ENCODE results near the gene UBE2J2.

UBE2J2 gene

GRCh38 chr1:1259951-1260600 lies 13.6 kb downstream of the UBE2J2 start:
- no peak overlapping the region for H3K4me2 ChIP-seq (ENCODE audit: low read length)
- no peaks in the 10 kb centered on the region for H3K27me3 ChIP-seq (ENCODE audit: low read depth, low read length)
- peaks cover 14% of the 10 kb centered on the region; the same call in 1 of the 2 replicates for H3K79me2 ChIP-seq (ENCODE audit: low read length)
- H2AFZ ChIP-seq (ENCODE audit: low read depth, low read length) = no peak overlapping the region
- no peak for TF ChIP-seq EZH2phosphoT487 (IDR thresholded peaks at IDR 0.05; ENCODE audit: low read depth)
- peaks cover 12% of the 10 kb centered on the region for H4K20me1 ChIP-seq (ENCODE audit: insufficient read depth, low read length)
- H3K36me3 ChIP-seq (replicated peaks; ENCODE audit: low read depth, low read length) = peaks cover 45% of the 10 kb centered on the region
- no peak overlapping the region for H3K9ac ChIP-seq (ENCODE audit: low read length)
- no peak overlapping the region for H3K4me3 ChIP-seq (ENCODE audit: low read length)
- no peak overlapping the region for H3K27ac ChIP-seq (ENCODE audit: low read length)
- H3K9me3 ChIP-seq (ENCODE audit: insufficient read depth, low read length) = no peaks in the 10 kb centered on the region
- peaks cover 9% of the 10 kb centered on the region; the same call in 1 of the 2 replicates for H3K4me1 ChIP-seq (ENCODE audit: low read length)

GRCh38 chr1:1259540-1259939 lies 14.1 kb downstream of the UBE2J2 start:
- Histone ChIP-seq H3K4me3 (ENCODE audit: low read length) (no peak overlapping the region), H3K4me1 (ENCODE audit: low read length) (peaks cover 9% of the 10 kb centered on the region; the same call in 1 of the 2 replicates), H3K79me2 (ENCODE audit: low read length) (peaks cover 11% of the 10 kb centered on the region; the same call in 1 of the 2 replicates), H3K27ac (ENCODE audit: low read length) (no peak overlapping the region), H2AFZ (ENCODE audit: low read depth, low read length) (no peak overlapping the region), H3K4me2 (ENCODE audit: low read length) (no peak overlapping the region), H3K27me3 (ENCODE audit: low read depth, low read length) (no peaks in the 10 kb centered on the region), H3K9me3 (ENCODE audit: insufficient read depth, low read length) (no peaks in the 10 kb centered on the region), H4K20me1 (ENCODE audit: insufficient read depth, low read length) (peaks cover 12% of the 10 kb centered on the region), H3K36me3 (replicated peaks; ENCODE audit: low read depth, low read length) (peaks cover 45% of the 10 kb centered on the region), H3K9ac (ENCODE audit: low read length) (no peak overlapping the region)
- TF ChIP-seq CTCF (IDR thresholded peaks at IDR 0.05; ENCODE audit: low read depth, low read length) (no peak), EZH2phosphoT487 (IDR thresholded peaks at IDR 0.05; ENCODE audit: low read depth) (no peak)

GRCh38 chr1:1259119-1259488 lies 14.6 kb downstream of the UBE2J2 start:
- H3K4me2 ChIP-seq (ENCODE audit: low read length) = no peak overlapping the region

GRCh38 chr1:1256956-1257871 lies 16.4 kb downstream of the UBE2J2 start:
- no peak overlapping the region for H3K9ac ChIP-seq (ENCODE audit: low read length)

More at GRCh38 chr1:1259119-1259488, 14.6 kb downstream of the UBE2J2 start:
- no peak overlapping the region for H3K4me3 ChIP-seq (ENCODE audit: low read length)
- peaks cover 9% of the 10 kb centered on the region; the same call in 1 of the 2 replicates for H3K4me1 ChIP-seq (ENCODE audit: low read length)
- peaks cover 45% of the 10 kb centered on the region for H3K36me3 ChIP-seq (replicated peaks; ENCODE audit: low read depth, low read length)
- H4K20me1 ChIP-seq (ENCODE audit: insufficient read depth, low read length) = peaks cover 12% of the 10 kb centered on the region
- H3K9ac ChIP-seq (ENCODE audit: low read length) = no peak overlapping the region
- no peak overlapping the region for H3K27ac ChIP-seq (ENCODE audit: low read length)
- no peak for TF ChIP-seq EZH2phosphoT487 (IDR thresholded peaks at IDR 0.05; ENCODE audit: low read depth)
- no peak for TF ChIP-seq CTCF (IDR thresholded peaks at IDR 0.05; ENCODE audit: low read depth, low read length)
- no peak overlapping the region for H2AFZ ChIP-seq (ENCODE audit: low read depth, low read length)
- no peaks in the 10 kb centered on the region for H3K9me3 ChIP-seq (ENCODE audit: insufficient read depth, low read length)
- H3K79me2 ChIP-seq (ENCODE audit: low read length) = peaks cover 11% of the 10 kb centered on the region; the same call in 1 of the 2 replicates
- H3K27me3 ChIP-seq (ENCODE audit: low read depth, low read length) = no peaks in the 10 kb centered on the region

More at GRCh38 chr1:1256956-1257871, 16.4 kb downstream of the UBE2J2 start:
- H3K27me3 ChIP-seq (ENCODE audit: low read depth, low read length) = no peaks in the 10 kb centered on the region
- peaks cover 9% of the 10 kb centered on the region; the same call in 1 of the 2 replicates for H3K4me1 ChIP-seq (ENCODE audit: low read length)
- H3K4me3 ChIP-seq (ENCODE audit: low read length) = no peak overlapping the region
- TF ChIP-seq EZH2phosphoT487 (IDR thresholded peaks at IDR 0.05; ENCODE audit: low read depth) (no peak), CTCF (IDR thresholded peaks at IDR 0.05; ENCODE audit: low read depth, low read length) (no peak)
- H3K4me2 ChIP-seq (ENCODE audit: low read length) = no peak overlapping the region
- peaks cover 40% of the 10 kb centered on the region for H3K36me3 ChIP-seq (replicated peaks; ENCODE audit: low read depth, low read length)
- H3K79me2 ChIP-seq (ENCODE audit: low read length) = peaks cover 11% of the 10 kb centered on the region; the same call in 1 of the 2 replicates
- no peaks in the 10 kb centered on the region for H3K9me3 ChIP-seq (ENCODE audit: insufficient read depth, low read length)
- no peak overlapping the region for H3K27ac ChIP-seq (ENCODE audit: low read length)
- no peak overlapping the region for H2AFZ ChIP-seq (ENCODE audit: low read depth, low read length)
- H4K20me1 ChIP-seq (ENCODE audit: insufficient read depth, low read length) = peaks cover 6% of the 10 kb centered on the region

Data from OCI-LY3 (cell line).